Naive thymus-derived CD4-positive, alpha-beta T cell (primary cell): ENCODE results near the gene MLH3. TPM values are rescaled to one million over a fixed set of nuclear protein-coding genes. Genes with fewer than 3 reads are reported as not detected.

Experiments
- ATAC-seq: fragments of 150-1000 bp; cut with Tn5 transposase; 2 replicates; pipeline ENCODE4 v1.10.0; 2021; ENCODE audit warnings: mild to moderate bottlenecking, moderate library complexity
- CTCF ChIA-PET: fragments of 350-600 bp; sonication (Branson Sonifier 250); formaldehyde crosslinking; loops from one replicate; lab custom pipeline; 2021; ENCODE audit warnings: antibody characterized with exemption; lab: Charles Lee
- POLR2A ChIA-PET: fragments of 350-600 bp; sonication (Branson Sonifier 250); formaldehyde crosslinking; loops from one replicate; lab custom pipeline; 2021; ENCODE audit warnings: antibody characterized with exemption, inconsistent platforms; lab: Charles Lee
- DNase-seq, 9 donors: peaks; one replicate each; pipeline versions ENCODE4 v3.0.0 to v3.0.0-alpha.2; 2020 to 2022; ENCODE audit warnings: mixed read lengths in 1 of 9
- H3K27ac ChIP-seq: one replicate; pipeline ENCODE4 v1.7.0; 2013; ENCODE audit warnings: mild to moderate bottlenecking, low read depth, low read length, moderate library complexity
- H3K27me3 ChIP-seq, 2 donors: one replicate each; pipeline ENCODE4 v1.7.0; 2013; ENCODE audit warnings: low read length in 2 of 2, mild to moderate bottlenecking in 2 of 2, moderate library complexity in 2 of 2; ENCODE audit not compliant: control insufficient read depth in 2 of 2, insufficient read depth in 2 of 2
- H3K36me3 ChIP-seq, 3 experiments: 1 replicate in 2 of 3; 2 replicates in 1 of 3; pipeline ENCODE4 v1.7.0; 2013; ENCODE audit warnings: low read length in 3 of 3, mild to moderate bottlenecking in 3 of 3, moderate library complexity in 1 of 3; ENCODE audit not compliant: insufficient read depth in 3 of 3, control insufficient read depth in 2 of 3
- H3K4me1 ChIP-seq, 2 donors: one replicate each; pipeline ENCODE4 v1.7.0; 2013; ENCODE audit warnings: low read length in 2 of 2, mild to moderate bottlenecking in 2 of 2, moderate library complexity in 1 of 2; ENCODE audit not compliant: control insufficient read depth in 2 of 2, insufficient read depth in 2 of 2
- H3K4me3 ChIP-seq: 2 replicates; pipeline ENCODE4 v1.7.0; 2013; ENCODE audit warnings: mild to moderate bottlenecking, low read length
- H3K9me3 ChIP-seq, 3 experiments: 1 replicate in 2 of 3; 2 replicates in 1 of 3; pipeline ENCODE4 v1.7.0; 2013; ENCODE audit warnings: low read length in 3 of 3; ENCODE audit not compliant: control insufficient read depth in 2 of 3
- H3K27ac Mint-ChIP-seq, 9 donors: one replicate each; pipeline ENCODE4 v1.8.0; 2020 to 2022; ENCODE audit warnings: mixed read lengths in 9 of 9, mild to moderate bottlenecking in 8 of 9, moderate library complexity in 5 of 9, inconsistent platforms in 2 of 9
- H3K27me3 Mint-ChIP-seq, 5 donors: one replicate each; pipeline ENCODE4 v1.8.0; 2021 to 2022; ENCODE audit warnings: mixed read lengths in 5 of 5, mild to moderate bottlenecking in 1 of 5
- H3K36me3 Mint-ChIP-seq, 5 donors: one replicate each; pipeline ENCODE4 v1.8.0; 2020 to 2022; ENCODE audit warnings: mixed read lengths in 5 of 5, mild to moderate bottlenecking in 3 of 5, inconsistent platforms in 1 of 5
- H3K4me1 Mint-ChIP-seq, 7 donors: one replicate each; pipeline ENCODE4 v1.8.0; 2020 to 2022; ENCODE audit warnings: mixed read lengths in 7 of 7, mild to moderate bottlenecking in 3 of 7, inconsistent platforms in 1 of 7
- H3K4me3 Mint-ChIP-seq, 10 donors: one replicate each; pipeline ENCODE4 v1.8.0; 2020 to 2022; ENCODE audit warnings: mild to moderate bottlenecking in 10 of 10, mixed read lengths in 10 of 10, moderate library complexity in 6 of 10, inconsistent platforms in 2 of 10
- H3K9me3 Mint-ChIP-seq, 11 donors: one replicate each; pipeline ENCODE4 v1.8.0; 2020 to 2022; ENCODE audit warnings: mixed read lengths in 11 of 11, mild to moderate bottlenecking in 4 of 11, inconsistent platforms in 1 of 11, moderate library complexity in 1 of 11
- intact Hi-C, 2 donors: fragments of 100-400 bp; cut with micrococcal nuclease; formaldehyde crosslinking; loops; one replicate each; pipeline ENCODE4 v1.15.1; 2023
- polyA plus RNA-seq, 2 donors: library from polyadenylated mRNA; unstranded; fragments of 300-500 nt; fragmentation: Illumina TruSeq; gene quantifications; one replicate each; pipeline ENCODE4 v1.2.3, GENCODE V29; 2021
- total RNA-seq, 6 experiments: library from RNA in 5 of 6; stranded (reverse) in 5 of 6; gene quantifications; 1 replicate in 5 of 6; 2 replicates in 1 of 6; pipeline ENCODE4 v1.2.3 and lab custom pipeline; 2021 to 2026

Gene MLH3
- total and polyA plus RNA-seq, 7 experiments from 2014 or later: 11.4 to 26.7 (median 20.4) TPM

DNA sequence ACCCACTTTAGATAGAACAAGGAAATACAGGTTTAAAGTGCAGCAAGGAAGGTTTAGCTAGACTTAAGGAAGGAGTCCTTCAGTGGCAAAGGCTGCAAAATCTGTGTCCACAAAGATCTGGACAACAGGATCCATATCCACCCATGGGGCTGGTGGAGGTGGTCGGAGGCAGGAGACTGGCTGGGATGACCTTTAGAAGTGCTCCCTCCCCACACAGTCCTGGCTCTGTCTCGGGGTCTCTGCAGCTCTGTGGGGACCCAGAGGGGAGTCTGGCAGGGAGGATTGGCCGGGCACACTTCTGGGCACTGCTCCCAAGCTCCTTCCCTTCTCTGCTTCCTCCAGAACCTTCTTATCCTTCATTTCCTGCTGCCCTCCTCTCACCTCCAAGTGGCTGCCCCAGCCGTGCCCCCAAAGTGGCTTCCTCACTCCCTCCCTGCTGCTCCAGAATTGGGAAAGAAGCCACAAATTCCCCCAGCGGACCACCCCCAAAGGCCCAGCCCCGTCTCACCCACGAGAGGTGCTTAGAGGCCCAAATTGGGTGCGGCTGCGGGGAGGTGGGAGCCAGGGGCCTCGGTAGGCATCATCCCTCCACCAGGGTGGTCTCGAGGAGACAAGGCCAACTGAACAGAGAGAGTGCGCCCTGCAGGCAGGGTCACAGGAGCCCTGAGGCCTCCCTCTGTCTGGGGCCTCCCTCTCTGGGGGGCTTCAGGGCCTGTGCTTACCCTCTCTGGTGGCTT is 73.9 kb downstream of the MLH3 start:
- Mint-ChIP-seq H3K4me1 (peaks cover 0 to 9% (median 4%) of the 10 kb centered on the region in 7 donors), H3K36me3 (no peaks in the 10 kb centered on the region), H3K27me3 (no peaks in the 10 kb centered on the region), H3K27ac (no peak overlapping the region), H3K4me3 (no peak overlapping the region), H3K9me3 (no peaks in the 10 kb centered on the region)
- intact Hi-C loops: no loop called here
- Histone ChIP-seq H3K9me3 (no peaks in the 10 kb centered on the region), H3K27ac (no peak overlapping the region), H3K36me3 (no peaks in the 10 kb centered on the region), H3K4me1 (no peaks in the 10 kb centered on the region), H3K27me3 (no peaks in the 10 kb centered on the region), H3K4me3 (no peak overlapping the region)
- POLR2A ChIA-PET: no interaction called here
- DNase-seq (no peak), ATAC-seq (no peak)
- CTCF ChIA-PET: no interaction called here

DNA sequence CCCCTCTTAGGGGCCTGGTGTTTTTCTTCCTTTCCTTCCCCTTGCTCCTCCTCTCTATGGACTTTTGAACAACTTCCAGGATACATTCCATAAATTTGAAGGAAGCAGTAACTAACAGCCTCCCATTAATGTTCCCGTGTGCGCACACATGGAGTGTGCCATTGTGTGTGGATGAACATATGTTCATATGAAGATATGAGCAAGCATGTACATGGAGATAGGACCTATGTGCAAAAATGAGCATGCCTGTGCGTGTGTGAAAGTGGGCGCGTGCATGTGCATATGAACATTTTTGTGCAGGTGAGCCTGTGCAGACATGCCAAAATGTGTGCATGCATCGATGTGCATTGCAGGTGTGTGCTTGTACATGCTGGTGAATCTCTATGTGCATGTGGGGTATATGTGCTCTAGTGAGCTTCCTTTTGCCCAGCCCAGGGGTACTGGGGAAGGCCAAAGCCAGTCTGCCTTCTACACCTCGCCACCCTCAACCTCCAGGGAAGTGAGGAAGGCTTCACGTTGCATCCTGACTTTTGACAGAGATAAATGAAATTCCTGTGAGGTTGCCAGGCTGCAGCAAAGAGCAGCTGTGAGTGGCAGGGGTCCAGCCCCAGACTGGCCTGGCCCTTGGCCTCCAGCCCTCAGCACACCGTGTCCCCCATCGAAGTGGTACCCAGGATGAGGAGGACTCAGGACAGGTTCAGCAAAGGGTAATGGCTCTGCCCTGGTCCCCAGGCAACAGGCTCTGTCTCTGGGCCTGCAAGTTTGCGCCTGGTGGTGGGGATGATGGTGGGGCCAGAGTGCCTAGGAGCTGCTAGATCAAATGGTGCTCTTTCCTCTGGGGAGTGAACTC is 74.8 kb downstream of the MLH3 start:
- H3K27me3 ChIP-seq: no peaks in the 10 kb centered on the region
- Mint-ChIP-seq H3K4me3 (no peak overlapping the region), H3K27ac (no peak overlapping the region), H3K27me3 (no peaks in the 10 kb centered on the region), H3K4me1 (peaks cover 0 to 9% (median 6%) of the 10 kb centered on the region in 7 donors), H3K36me3 (no peaks in the 10 kb centered on the region), H3K9me3 (no peaks in the 10 kb centered on the region)
- H3K4me1 ChIP-seq: no peaks in the 10 kb centered on the region
- no peaks in the 10 kb centered on the region for H3K36me3 ChIP-seq
- no peak for DNase-seq
- H3K9me3 ChIP-seq: no peaks in the 10 kb centered on the region
- no peak for ATAC-seq
- H3K4me3 ChIP-seq: no peak overlapping the region
- no peak overlapping the region for H3K27ac ChIP-seq
- ChIA-PET POLR2A (no interaction called here), CTCF (no interaction called here)
- intact Hi-C loops: no loop called here

GRCh38 chr14:74975059-74975810 is 76.0 kb downstream of the MLH3 start:
- H3K9me3 ChIP-seq: no peaks in the 10 kb centered on the region
- H3K36me3 Mint-ChIP-seq: no peaks in the 10 kb centered on the region
- H3K4me1 Mint-ChIP-seq: peaks cover 0 to 9% (median 6%) of the 10 kb centered on the region in 7 donors
- H3K27me3 Mint-ChIP-seq: peaks cover 0 to 3% (median 0%) of the 10 kb centered on the region in 5 donors
- no peak overlapping the region for H3K4me3 ChIP-seq
- H3K4me1 ChIP-seq: no peaks in the 10 kb centered on the region
- intact Hi-C loops: no loop called here
- POLR2A ChIA-PET: no interaction called here
- CTCF ChIA-PET: no interaction called here
- peak overlapping the region in 1 of 9 donors; percentile 18 for H3K27ac Mint-ChIP-seq
- H3K4me3 Mint-ChIP-seq: no peak overlapping the region
- no peaks in the 10 kb centered on the region for H3K9me3 Mint-ChIP-seq
- no peaks in the 10 kb centered on the region for H3K36me3 ChIP-seq
- no peak for DNase-seq
- no peak overlapping the region for H3K27ac ChIP-seq
- no peaks in the 10 kb centered on the region for H3K27me3 ChIP-seq
- no peak for ATAC-seq

DNA sequence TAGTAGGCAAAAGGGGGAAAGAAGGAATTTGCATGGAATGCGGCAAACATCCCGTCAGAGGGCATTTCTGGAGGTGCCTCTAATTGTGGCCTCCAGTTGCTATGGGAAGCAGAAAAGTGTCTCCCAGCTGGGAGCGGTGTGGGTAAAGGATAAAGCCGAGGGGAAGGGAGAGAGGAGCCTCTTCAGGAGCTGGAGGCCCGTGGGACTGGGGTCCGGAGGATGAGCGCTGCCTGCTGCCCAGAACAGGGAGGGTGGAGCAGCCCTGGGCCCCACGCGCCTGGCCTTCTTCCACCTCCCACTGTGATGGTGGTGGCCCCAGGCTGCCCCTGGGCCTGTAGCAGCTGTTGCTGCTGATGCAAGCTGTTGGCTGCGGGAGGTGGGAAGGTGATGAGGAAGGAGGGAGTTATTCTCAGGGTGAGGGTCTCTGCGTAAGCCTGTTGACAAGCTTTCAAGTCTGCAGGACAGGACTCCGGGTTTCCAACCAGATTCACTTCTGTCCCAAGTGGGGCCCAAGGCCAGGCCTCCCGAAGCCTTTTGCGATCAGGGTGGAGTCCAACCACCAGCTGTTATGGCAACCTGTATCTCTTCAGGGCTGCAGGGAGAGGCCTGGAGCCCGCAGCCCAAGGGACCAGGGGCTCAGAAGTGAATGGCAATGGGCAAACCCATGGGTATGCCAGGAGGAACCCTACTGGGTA is 76.8 kb downstream of the MLH3 start:
- H3K4me3 Mint-ChIP-seq: no peak overlapping the region
- ChIA-PET CTCF (interaction anchor here (0.6 kb wide), 1 partner anchor 603 kb away, joined by 3 read pairs; no protein-coding TSS in a partner anchor), POLR2A (no interaction called here)
- H3K9me3 Mint-ChIP-seq: no peaks in the 10 kb centered on the region
- H3K4me1 Mint-ChIP-seq: peaks cover 0 to 9% (median 6%) of the 10 kb centered on the region in 7 donors
- H3K27ac Mint-ChIP-seq: peak overlapping the region in 2 of 9 donors; percentile 18 to 21
- H3K36me3 Mint-ChIP-seq: no peaks in the 10 kb centered on the region
- Histone ChIP-seq H3K4me1 (no peaks in the 10 kb centered on the region), H3K9me3 (no peaks in the 10 kb centered on the region), H3K36me3 (no peaks in the 10 kb centered on the region), H3K27ac (no peak overlapping the region), H3K27me3 (no peaks in the 10 kb centered on the region), H3K4me3 (no peak overlapping the region)
- H3K27me3 Mint-ChIP-seq: peaks cover 0 to 3% (median 0%) of the 10 kb centered on the region in 5 donors
- no peak for DNase-seq
- intact Hi-C loops: no loop called here
- ATAC-seq: no peak

DNA sequence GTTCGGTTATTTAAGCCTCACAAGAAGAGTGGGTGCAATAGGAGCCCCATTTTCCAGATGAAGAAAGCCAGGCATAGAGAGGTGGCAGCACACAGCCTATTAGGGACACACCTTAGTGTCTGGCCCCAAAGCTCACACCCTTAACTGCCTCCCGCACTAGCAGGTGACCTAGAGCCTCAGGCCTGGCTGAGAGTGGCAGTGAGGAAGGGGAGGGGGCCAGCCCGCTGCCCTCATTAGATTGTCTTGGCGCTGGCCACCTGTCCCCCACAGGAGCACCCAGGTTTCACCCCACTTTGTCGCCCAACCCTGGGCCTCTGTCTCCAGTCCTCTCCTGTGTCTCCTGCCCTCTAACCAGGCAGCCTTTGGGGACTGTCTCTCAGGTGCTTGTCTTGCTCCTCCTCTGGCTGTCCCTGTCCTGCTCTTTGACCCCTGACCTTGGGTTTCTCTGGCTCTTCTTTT is 77.3 kb downstream of the MLH3 start:
- peak overlapping the region in 1 of 9 donors; percentile 21 for H3K27ac Mint-ChIP-seq
- ChIA-PET CTCF (no interaction called here), POLR2A (no interaction called here)
- Histone ChIP-seq H3K36me3 (no peaks in the 10 kb centered on the region), H3K9me3 (no peaks in the 10 kb centered on the region), H3K4me1 (no peaks in the 10 kb centered on the region), H3K27me3 (no peaks in the 10 kb centered on the region), H3K4me3 (no peak overlapping the region), H3K27ac (no peak overlapping the region)
- no peak overlapping the region for H3K4me3 Mint-ChIP-seq
- no peaks in the 10 kb centered on the region for H3K36me3 Mint-ChIP-seq
- intact Hi-C loops: no loop called here
- H3K4me1 Mint-ChIP-seq: peaks cover 0 to 9% (median 6%) of the 10 kb centered on the region in 7 donors
- H3K9me3 Mint-ChIP-seq: no peaks in the 10 kb centered on the region
- DNase-seq (no peak), ATAC-seq (no peak)
- H3K27me3 Mint-ChIP-seq: peaks cover 0 to 4% (median 0%) of the 10 kb centered on the region in 5 donors

DNA sequence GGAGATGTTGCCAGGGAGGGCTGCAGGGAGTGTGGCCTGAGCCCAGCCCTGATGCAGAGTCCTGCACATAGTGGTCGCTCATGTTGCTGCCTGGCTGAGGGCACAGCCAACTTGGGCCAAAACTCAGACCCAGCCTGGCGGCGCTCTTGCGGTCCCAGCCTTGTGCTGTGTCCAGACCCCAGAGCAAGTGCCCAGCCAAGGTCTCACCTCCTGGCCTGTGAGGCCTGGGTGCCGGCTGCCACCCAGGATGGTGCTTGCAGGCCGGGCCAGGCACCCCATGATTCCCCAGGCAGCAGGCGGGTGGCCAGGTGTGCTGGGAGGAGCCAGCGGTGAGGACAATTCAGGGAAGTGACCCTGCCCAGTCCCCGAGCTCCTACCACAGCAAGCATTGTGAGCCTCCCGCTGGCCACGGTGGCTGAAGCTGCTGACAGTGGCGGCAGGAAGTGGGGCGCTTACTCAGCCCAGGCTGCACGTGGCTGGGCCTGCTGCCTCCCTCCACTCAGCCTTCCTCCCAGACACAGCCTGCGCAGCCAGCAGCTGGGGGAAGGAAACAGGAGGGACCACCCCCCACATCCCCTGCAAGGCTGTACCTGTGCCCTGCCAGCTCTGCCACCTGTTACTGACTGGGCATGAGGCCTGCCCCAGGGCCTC is 78.1 kb downstream of the MLH3 start:
- no peaks in the 10 kb centered on the region for H3K27me3 ChIP-seq
- Mint-ChIP-seq H3K27ac (no peak overlapping the region), H3K4me1 (peaks cover 0 to 9% (median 5%) of the 10 kb centered on the region in 7 donors), H3K27me3 (peaks cover 0 to 6% (median 0%) of the 10 kb centered on the region in 5 donors), H3K4me3 (no peak overlapping the region), H3K36me3 (no peaks in the 10 kb centered on the region), H3K9me3 (no peaks in the 10 kb centered on the region)
- H3K27ac ChIP-seq: no peak overlapping the region
- POLR2A ChIA-PET: no interaction called here
- ATAC-seq (peak; percentile 65), DNase-seq (peak in 1 of 9 donors; percentile 13)
- intact Hi-C loops: no loop called here
- CTCF ChIA-PET: no interaction called here
- H3K9me3 ChIP-seq: no peaks in the 10 kb centered on the region
- H3K36me3 ChIP-seq: no peaks in the 10 kb centered on the region
- H3K4me3 ChIP-seq: no peak overlapping the region
- no peaks in the 10 kb centered on the region for H3K4me1 ChIP-seq
